ENCODE results near the gene OR10K2. TPM values are rescaled to one million over a fixed set of nuclear protein-coding genes. Genes with fewer than 3 reads are reported as not detected.

OR10K2 gene
- total and polyA plus RNA-seq, 2 donors (not counting 3 experiments of a cell fraction or from before 2014, with no cell fraction given) = not detected

DNA sequence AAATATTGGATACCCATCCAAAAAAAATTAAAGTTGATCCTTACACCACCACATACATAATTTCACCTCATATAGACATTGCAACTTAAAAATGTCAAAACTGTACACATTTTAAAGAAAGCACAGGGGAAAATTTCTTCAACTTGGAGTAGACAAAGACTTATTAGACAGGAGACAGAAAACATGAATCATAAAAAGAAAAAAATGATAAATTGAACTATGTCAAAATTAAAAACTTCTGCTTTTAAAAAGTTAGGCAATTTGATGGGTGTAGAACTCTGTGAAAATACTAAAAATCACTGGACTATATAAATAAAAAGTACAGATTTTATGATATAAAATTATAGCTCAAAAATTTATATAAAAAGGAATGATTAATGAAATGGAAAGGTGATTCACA, 31.2 kb upstream of the OR10K2 start:
- no peaks in the 10 kb centered on the region for H3K27me3 ChIP-seq (ENCODE audit: control insufficient read depth in 2 of 2, insufficient read depth in 2 of 2, low read length in 2 of 2)
- dilution Hi-C loops (cut with MboI; ENCODE audit: extremely low pct_ligation_motif_present, low sequenced_read_pairs) = no loop called here
- FAIRE-seq = no peak
- H3K4me1 ChIP-seq (ENCODE audit: control insufficient read depth, extremely low read depth, insufficient read depth, low read length) = no peaks in the 10 kb centered on the region
- H4K20me1 ChIP-seq (replicated peaks; ENCODE audit: control insufficient read depth, extremely low read depth, insufficient read depth, low read length) = no peaks in the 10 kb centered on the region
- no peak for DNase-seq (ENCODE audit: low read depth, low spot score)
- H3K9me3 ChIP-seq (replicated peaks; ENCODE audit: control insufficient read depth, insufficient read depth, low read length) = no peaks in the 10 kb centered on the region
- intact Hi-C loops (cut with micrococcal nuclease) = no loop called here
- CTCF ChIA-PET = no interaction called here
- no peaks in the 10 kb centered on the region for H3K79me2 ChIP-seq (ENCODE audit: control insufficient read depth, insufficient read depth, low read length)
- no peak overlapping the region for H3K27ac ChIP-seq (ENCODE audit: insufficient read depth, low read depth, low read length)
- no peak overlapping the region for H2AFZ ChIP-seq (ENCODE audit: low read depth, low read length)
- H3K4me2 ChIP-seq (ENCODE audit: insufficient read depth, low read length) = no peak overlapping the region
- no TSS peak for BruUV-seq (replicated peaks)
- H3K36me3 ChIP-seq (ENCODE audit: control insufficient read depth in 2 of 2, extremely low read depth in 1 of 2, insufficient read depth in 2 of 2, low read length in 2 of 2) = no peaks in the 10 kb centered on the region
- TF ChIP-seq GATA2 (IDR thresholded peaks at IDR 0.05; ENCODE audit: insufficient read depth, insufficient read length, low read depth, low read length) (no peak), JUN (IDR thresholded peaks at IDR 0.05; ENCODE audit: borderline replicate concordance, insufficient read depth, insufficient read length, low read depth) (no peak)
- no peaks in the 10 kb centered on the region for H3K9me1 ChIP-seq (replicated peaks; ENCODE audit: control insufficient read depth, extremely low read depth, insufficient read depth, low read length)
- H3K9ac ChIP-seq (replicated peaks; ENCODE audit: extremely low read depth, insufficient read depth, low read length) = no peak overlapping the region
- POLR2A ChIA-PET = no interaction called here
- H3K4me3 ChIP-seq (replicated peaks in 1 of 3; ENCODE audit: insufficient read depth in 1 of 3, low read depth in 1 of 3, low read length in 3 of 3) = no peak overlapping the region

GRCh38 chr1:158454537-158454936, 28.5 kb upstream of the OR10K2 start:
- no peak overlapping the region for H3K27ac ChIP-seq (ENCODE audit: insufficient read depth, low read depth, low read length)
- ChIA-PET CTCF (no interaction called here), POLR2A (no interaction called here)

More at GRCh38 chr1:158454537-158454936, 28.5 kb upstream of the OR10K2 start:
- Histone ChIP-seq H2AFZ (ENCODE audit: low read depth, low read length) (no peak overlapping the region), H3K9me1 (replicated peaks; ENCODE audit: control insufficient read depth, extremely low read depth, insufficient read depth, low read length) (no peaks in the 10 kb centered on the region), H3K79me2 (ENCODE audit: control insufficient read depth, insufficient read depth, low read length) (no peaks in the 10 kb centered on the region), H3K27me3 (ENCODE audit: control insufficient read depth in 2 of 2, insufficient read depth in 2 of 2, low read length in 2 of 2) (no peaks in the 10 kb centered on the region), H3K9me3 (replicated peaks; ENCODE audit: control insufficient read depth, insufficient read depth, low read length) (no peaks in the 10 kb centered on the region), H3K4me3 (replicated peaks in 1 of 3; ENCODE audit: insufficient read depth in 1 of 3, low read depth in 1 of 3, low read length in 3 of 3) (no peak overlapping the region), H3K36me3 (ENCODE audit: control insufficient read depth in 2 of 2, extremely low read depth in 1 of 2, insufficient read depth in 2 of 2, low read length in 2 of 2) (no peaks in the 10 kb centered on the region), H3K9ac (replicated peaks; ENCODE audit: extremely low read depth, insufficient read depth, low read length) (no peak overlapping the region), H3K4me2 (ENCODE audit: insufficient read depth, low read length) (no peak overlapping the region), H3K4me1 (ENCODE audit: control insufficient read depth, extremely low read depth, insufficient read depth, low read length) (no peaks in the 10 kb centered on the region), H4K20me1 (replicated peaks; ENCODE audit: control insufficient read depth, extremely low read depth, insufficient read depth, low read length) (no peaks in the 10 kb centered on the region)
- BruUV-seq (replicated peaks) = no TSS peak
- TF ChIP-seq POLR2A (IDR thresholded peaks at IDR 0.05; ENCODE audit: low read depth, low read length) (no peak), GATA2 (IDR thresholded peaks at IDR 0.05; ENCODE audit: insufficient read depth, insufficient read length, low read depth, low read length) (no peak), EZH2 (IDR thresholded peaks at IDR 0.05; ENCODE audit: borderline replicate concordance, low read depth, low read length, severe bottlenecking) (no peak), POLR2AphosphoS5 (IDR thresholded peaks at IDR 0.05; ENCODE audit: insufficient read depth, low read depth, low read length) (no peak), FOS (IDR thresholded peaks at IDR 0.05; ENCODE audit: borderline replicate concordance, insufficient read depth, low read length) (no peak), MYC (IDR thresholded peaks at IDR 0.05; ENCODE audit: low read depth, low read length) (no peak), JUN (IDR thresholded peaks at IDR 0.05; ENCODE audit: borderline replicate concordance, insufficient read depth, insufficient read length, low read depth) (no peak)
- TF ChIP-seq, protein P1, sequence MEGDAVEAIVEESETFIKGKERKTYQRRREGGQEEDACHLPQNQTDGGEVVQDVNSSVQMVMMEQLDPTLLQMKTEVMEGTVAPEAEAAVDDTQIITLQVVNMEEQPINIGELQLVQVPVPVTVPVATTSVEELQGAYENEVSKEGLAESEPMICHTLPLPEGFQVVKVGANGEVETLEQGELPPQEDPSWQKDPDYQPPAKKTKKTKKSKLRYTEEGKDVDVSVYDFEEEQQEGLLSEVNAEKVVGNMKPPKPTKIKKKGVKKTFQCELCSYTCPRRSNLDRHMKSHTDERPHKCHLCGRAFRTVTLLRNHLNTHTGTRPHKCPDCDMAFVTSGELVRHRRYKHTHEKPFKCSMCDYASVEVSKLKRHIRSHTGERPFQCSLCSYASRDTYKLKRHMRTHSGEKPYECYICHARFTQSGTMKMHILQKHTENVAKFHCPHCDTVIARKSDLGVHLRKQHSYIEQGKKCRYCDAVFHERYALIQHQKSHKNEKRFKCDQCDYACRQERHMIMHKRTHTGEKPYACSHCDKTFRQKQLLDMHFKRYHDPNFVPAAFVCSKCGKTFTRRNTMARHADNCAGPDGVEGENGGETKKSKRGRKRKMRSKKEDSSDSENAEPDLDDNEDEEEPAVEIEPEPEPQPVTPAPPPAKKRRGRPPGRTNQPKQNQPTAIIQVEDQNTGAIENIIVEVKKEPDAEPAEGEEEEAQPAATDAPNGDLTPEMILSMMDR (IDR thresholded peaks at IDR 0.05; ENCODE audit: extremely low read depth in 1 of 2, insufficient read depth in 1 of 2, low read depth in 1 of 2, low read length in 2 of 2) = no peak
- TF ChIP-seq, protein P2, sequence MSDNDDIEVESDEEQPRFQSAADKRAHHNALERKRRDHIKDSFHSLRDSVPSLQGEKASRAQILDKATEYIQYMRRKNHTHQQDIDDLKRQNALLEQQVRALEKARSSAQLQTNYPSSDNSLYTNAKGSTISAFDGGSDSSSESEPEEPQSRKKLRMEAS (IDR thresholded peaks at IDR 0.05; ENCODE audit: insufficient read depth, insufficient read length) = no peak
- intact Hi-C loops (cut with micrococcal nuclease) (no loop called here), dilution Hi-C loops (cut with MboI; ENCODE audit: extremely low pct_ligation_motif_present, low sequenced_read_pairs) (no loop called here)
- no peak for DNase-seq (ENCODE audit: low read depth, low spot score)
- FAIRE-seq = no peak
